HepG2 (cell line): Measurements from ENCODE around the gene HCN4.

Experiments used
- EP300 ChIP-seq, 3 experiments: sonication (generic) in 1 of 3; formaldehyde crosslinking in 1 of 3; IDR thresholded peaks; 2 replicates each; pipeline versions ENCODE4 v1.5.1 to v1.6.1; 2011 to 2020; ENCODE audit warnings: low read depth in 2 of 3, low read length in 2 of 3, borderline replicate concordance in 1 of 3, improper control_type of control experiment in 1 of 3, mild to moderate bottlenecking in 1 of 3, missing genetic modification reagents in 1 of 3, moderate library complexity in 1 of 3
- FOXM1 ChIP-seq: sonication (generic); formaldehyde crosslinking; IDR thresholded peaks from 2 replicates; pipeline ENCODE4 v1.5.0; 2020; ENCODE audit warnings: missing genetic modification reagents
- GABPB1 ChIP-seq: IDR thresholded peaks from 2 replicates; pipeline ENCODE4 v1.6.1; 2016; ENCODE audit warnings: mild to moderate bottlenecking, missing genetic modification reagents, moderate library complexity, missing compliant biosample characterization
- GTF2F1 ChIP-seq: fragments of 150-350 bp; IDR thresholded peaks from 2 replicates; pipeline ENCODE4 v1.6.1; 2014; ENCODE audit warnings: low read length
- SMAD9 ChIP-seq: sonication (generic); formaldehyde crosslinking; IDR thresholded peaks from 2 replicates; pipeline ENCODE4 v1.5.1; 2020; ENCODE audit warnings: mild to moderate bottlenecking, missing genetic modification reagents
- ZNF143 ChIP-seq: sonication (generic); formaldehyde crosslinking; IDR thresholded peaks from 2 replicates; pipeline ENCODE4 v1.4.0; 2020; ENCODE audit warnings: missing genetic modification reagents

DNA sequence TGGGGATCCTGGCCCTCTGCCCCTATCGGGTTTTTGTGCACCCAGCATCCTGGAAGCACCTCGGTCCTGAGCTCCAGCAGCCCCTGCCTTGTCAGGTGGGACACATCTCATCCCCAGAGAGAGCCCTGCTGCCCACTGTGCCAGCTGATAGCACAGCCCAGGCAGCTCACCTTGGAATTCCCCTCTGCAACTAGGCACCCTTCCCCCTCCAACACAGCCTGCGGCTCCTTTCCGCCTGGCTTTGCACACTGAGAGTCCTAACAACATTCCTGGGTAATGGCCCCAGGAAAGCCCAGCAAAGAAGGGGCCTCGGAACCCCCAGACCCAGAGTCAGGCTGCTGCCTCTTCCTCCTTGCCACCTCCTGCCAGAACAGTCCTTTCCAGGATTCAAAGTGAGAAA, 5.9 kb downstream of the HCN4 start:
- no peak for TF ChIP-seq FOXM1 (CRISPR knock-in tag)
- no peak for TF ChIP-seq ZNF143
- TF ChIP-seq EP300 (IDR thresholded peaks at IDR 0.05; ENCODE audit: low read depth in 2 of 2, low read length in 2 of 2): no peak
- no peak for TF ChIP-seq EP300 (CRISPR knock-in tag; IDR thresholded peaks at IDR 0.05; ENCODE audit: borderline replicate concordance)
- no peak for TF ChIP-seq SMAD9 (CRISPR knock-in tag)
- TF ChIP-seq GTF2F1: no peak
- no peak for TF ChIP-seq GABPB1 (CRISPR knock-in tag)
